A673 (cell line): ENCODE measurements around the gene SEC22A. TPM values are rescaled to one million over a fixed set of nuclear protein-coding genes. Genes with fewer than 3 reads are reported as not detected.
A peak's percentile ranks its signal among the peaks of the same experiment; 100 is the strongest.
"Not testable (repeated sequence)": the region's sequence is repeated elsewhere in the genome, so short reads cannot be mapped to it uniquely, and the experiment has no call there.

Experiments
- BruUV-seq: library from RNA; stranded (reverse); fragments of 400-500 nt; replicated peaks from 2 replicates; lab custom pipeline; 2021; lab: Mats Ljungman, UMichigan
- CTCF ChIA-PET: fragments of 300-600 bp; sonication (Branson Sonifier 250); formaldehyde crosslinking; loops from one replicate; lab custom pipeline; 2022; ENCODE audit warnings: antibody characterized with exemption; lab: Charles Lee
- POLR2A ChIA-PET: fragments of 300-600 bp; sonication (Branson Sonifier 250); formaldehyde crosslinking; loops from one replicate; lab custom pipeline; 2022; ENCODE audit warnings: antibody characterized with exemption; ENCODE audit not compliant: low non-redundant PET; lab: Charles Lee
- DNase-seq: peaks from one replicate; pipeline ENCODE4 v3.0.0-alpha.2; 2015; ENCODE audit warnings: low spot score
- H3K27ac ChIP-seq: fragments of 200-600 bp; sonication (generic); 2 replicates; pipeline ENCODE4 v1.5.1; 2016; ENCODE audit warnings: mixed run types, low read depth, mild to moderate bottlenecking, mixed read lengths, antibody characterized with exemption, low read length; ENCODE audit not compliant: poor library complexity, severe bottlenecking
- H3K27me3 ChIP-seq: fragments of 200-600 bp; sonication (generic); replicated peaks from 2 replicates; pipeline ENCODE4 v1.6.1; 2017; ENCODE audit warnings: mixed run types, low read depth, mild to moderate bottlenecking, mixed read lengths, antibody characterized with exemption, low read length; ENCODE audit not compliant: insufficient read depth, poor library complexity
- H3K36me3 ChIP-seq: fragments of 200-600 bp; sonication (generic); 2 replicates; pipeline ENCODE4 v1.6.1; 2016; ENCODE audit warnings: mixed run types, mild to moderate bottlenecking, mixed read lengths, antibody characterized with exemption, low read length; ENCODE audit not compliant: insufficient read depth, poor library complexity, severe bottlenecking
- H3K4me1 ChIP-seq: fragments of 200-600 bp; sonication (generic); 2 replicates; pipeline ENCODE4 v1.6.1; 2017; ENCODE audit warnings: mixed run types, mild to moderate bottlenecking, mixed read lengths, antibody characterized with exemption, low read length; ENCODE audit not compliant: insufficient read depth, poor library complexity, severe bottlenecking
- H3K4me3 ChIP-seq: fragments of 200-600 bp; sonication (generic); 2 replicates; pipeline ENCODE4 v1.5.1; 2016; ENCODE audit warnings: low read depth, mixed run types, mild to moderate bottlenecking, mixed read lengths, low read length; ENCODE audit not compliant: poor library complexity, severe bottlenecking
- H3K9me3 ChIP-seq: fragments of 200-600 bp; sonication (generic); 2 replicates; pipeline ENCODE4 v1.6.1; 2016; ENCODE audit warnings: mixed run types, low read depth, mild to moderate bottlenecking, mixed read lengths, antibody characterized with exemption, low read length; ENCODE audit not compliant: poor library complexity, severe bottlenecking
- CTCF ChIP-seq: fragments of 300-800, 200-600 bp; sonication (generic); conservative IDR thresholded peaks from 2 replicates; pipeline ENCODE4 v1.5.1; 2017; ENCODE audit warnings: low read depth, mild to moderate bottlenecking, antibody characterized with exemption, low read length, moderate library complexity, mixed read lengths
- EZH2 ChIP-seq: fragments of 200-600 bp; sonication (generic); IDR thresholded peaks from 2 replicates; pipeline ENCODE4 v1.6.1; 2017; ENCODE audit warnings: borderline replicate concordance, low read depth, mild to moderate bottlenecking, mixed read lengths, antibody characterized with exemption, low read length; ENCODE audit not compliant: poor library complexity, severe bottlenecking
- intact Hi-C: fragments of 100-400 bp; cut with micrococcal nuclease; formaldehyde crosslinking; loops from one replicate; pipeline ENCODE4 v1.10.0; 2022; ENCODE audit not compliant: unreplicated experiment
- total RNA-seq: library from RNA; stranded (reverse); gene quantifications from 2 replicates; pipeline ENCODE4 v1.2.3, GENCODE V29; 2021

The SEC22A gene
- total RNA-seq, 1 experiment from 2014 or later, result 21.6 TPM

DNA sequence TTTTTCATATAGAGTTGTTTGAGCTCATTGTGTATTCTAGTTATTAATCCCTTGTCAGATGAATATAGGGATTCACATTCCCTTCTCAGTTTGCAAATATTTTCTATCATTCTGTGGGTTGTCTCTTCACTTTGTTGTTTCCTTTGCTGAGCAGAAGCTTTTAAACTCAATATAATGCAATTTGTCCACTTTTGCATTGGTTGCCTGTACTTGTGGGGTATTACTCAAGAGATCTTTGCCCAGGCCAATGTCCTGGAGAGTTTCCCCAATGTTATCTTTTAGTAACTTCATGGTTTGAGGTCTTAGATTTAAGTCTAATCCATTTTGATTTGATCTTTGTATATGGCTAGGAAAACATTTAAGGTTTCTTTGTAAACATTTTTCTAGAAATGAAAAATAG is 24.8 kb downstream of the SEC22A start:
- intact Hi-C loops, result no loop called here
- BruUV-seq, result no TSS peak
- Histone ChIP-seq H3K27me3 (no peaks in the 10 kb centered on the region), H3K36me3 (peaks cover 13% of the 10 kb centered on the region), H3K4me1 (no peaks in the 10 kb centered on the region), H3K4me3 (no peak overlapping the region), H3K9me3 (peaks cover 24% of the 10 kb centered on the region), H3K27ac (no peak overlapping the region)
- CTCF ChIA-PET, result interaction anchor here (0.7 kb wide), 1 partner anchor 262 kb away, joined by 3 read pairs; no protein-coding TSS in a partner anchor
- POLR2A ChIA-PET, result no interaction called here
- TF ChIP-seq CTCF, result no peak
- no peak for TF ChIP-seq EZH2
- DNase-seq, result no peak

GRCh38 chr3:123229145-123229544 is 27.4 kb downstream of the SEC22A start:
- Histone ChIP-seq H3K9me3 (peaks cover 24% of the 10 kb centered on the region), H3K4me3 (no peak overlapping the region), H3K27me3 (no peaks in the 10 kb centered on the region), H3K36me3 (peaks cover 13% of the 10 kb centered on the region), H3K27ac (no peak overlapping the region), H3K4me1 (no peaks in the 10 kb centered on the region)
- BruUV-seq, result no TSS peak
- CTCF ChIA-PET, result no interaction called here
- POLR2A ChIA-PET, result no interaction called here
- TF ChIP-seq EZH2 (no peak), CTCF (no peak)
- peak; percentile 4 for DNase-seq
- intact Hi-C loops, result no loop called here

DNA sequence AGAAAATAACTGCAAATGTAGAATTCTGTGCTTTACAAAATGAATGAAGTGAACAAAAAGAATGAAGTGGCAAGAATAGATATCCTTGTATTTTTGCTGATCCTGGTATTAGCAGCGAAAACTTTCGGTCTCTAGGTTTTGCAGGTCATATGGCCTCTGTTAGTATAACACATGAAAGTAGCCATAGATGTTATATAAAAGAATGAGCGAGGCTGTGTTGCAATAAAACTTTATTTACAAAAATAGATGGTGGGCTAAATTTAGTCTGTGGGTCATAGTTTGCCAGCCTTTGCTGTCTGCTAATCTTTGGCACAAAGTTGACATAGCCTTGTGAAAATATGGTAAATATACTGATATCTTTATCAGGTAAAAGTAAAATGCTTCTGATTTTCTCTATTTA is 35.2 kb downstream of the SEC22A start:
- CTCF ChIA-PET, result no interaction called here
- peaks cover 6% of the 10 kb centered on the region for H3K9me3 ChIP-seq
- no TSS peak for BruUV-seq
- DNase-seq, result no peak
- no peak overlapping the region for H3K27ac ChIP-seq
- no peaks in the 10 kb centered on the region for H3K27me3 ChIP-seq
- peaks cover 5% of the 10 kb centered on the region for H3K36me3 ChIP-seq
- H3K4me1 ChIP-seq, result no peaks in the 10 kb centered on the region
- POLR2A ChIA-PET, result interaction anchor here (0.6 kb wide), 1 partner anchor 11 kb away, joined by 3 read pairs; no protein-coding TSS in a partner anchor
- TF ChIP-seq EZH2 (no peak), CTCF (no peak)
- no peak overlapping the region for H3K4me3 ChIP-seq
- intact Hi-C loops, result no loop called here

DNA sequence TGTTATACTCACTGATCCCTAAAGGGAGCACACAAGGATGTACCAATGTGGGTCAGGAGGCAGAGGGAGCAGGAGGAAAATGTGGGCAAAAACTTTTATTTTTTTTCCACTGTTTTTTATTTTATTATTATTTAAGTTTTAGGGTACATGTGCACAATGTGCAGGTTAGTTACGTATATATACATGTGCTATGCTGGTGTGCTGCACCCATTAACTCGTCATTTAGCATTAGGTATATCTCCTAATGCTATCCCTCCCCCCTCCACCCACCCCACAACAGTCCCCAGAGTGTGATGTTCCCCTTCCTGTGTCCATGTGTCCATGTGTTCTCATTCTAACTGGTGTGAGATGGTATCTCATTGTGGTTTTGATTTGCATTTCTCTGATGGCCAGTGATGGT is 37.4 kb downstream of the SEC22A start:
- H3K27me3 ChIP-seq, H3K9me3 ChIP-seq, H3K36me3 ChIP-seq, POLR2A ChIA-PET, BruUV-seq, DNase-seq, H3K4me3 ChIP-seq, intact Hi-C loops, H3K4me1 ChIP-seq, CTCF ChIA-PET, H3K27ac ChIP-seq: not testable (repeated sequence)
